ENCODE results near the gene LGSN.
"Not testable (repeated sequence)": the region's sequence is repeated elsewhere in the genome, so short reads cannot be mapped to it uniquely, and the experiment has no call there.

LGSN gene, protein sequence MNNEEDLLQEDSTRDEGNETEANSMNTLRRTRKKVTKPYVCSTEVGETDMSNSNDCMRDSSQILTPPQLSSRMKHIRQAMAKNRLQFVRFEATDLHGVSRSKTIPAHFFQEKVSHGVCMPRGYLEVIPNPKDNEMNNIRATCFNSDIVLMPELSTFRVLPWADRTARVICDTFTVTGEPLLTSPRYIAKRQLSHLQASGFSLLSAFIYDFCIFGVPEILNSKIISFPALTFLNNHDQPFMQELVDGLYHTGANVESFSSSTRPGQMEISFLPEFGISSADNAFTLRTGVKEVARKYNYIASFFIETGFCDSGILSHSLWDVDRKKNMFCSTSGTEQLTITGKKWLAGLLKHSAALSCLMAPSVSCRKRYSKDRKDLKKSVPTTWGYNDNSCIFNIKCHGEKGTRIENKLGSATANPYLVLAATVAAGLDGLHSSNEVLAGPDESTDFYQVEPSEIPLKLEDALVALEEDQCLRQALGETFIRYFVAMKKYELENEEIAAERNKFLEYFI

DNA sequence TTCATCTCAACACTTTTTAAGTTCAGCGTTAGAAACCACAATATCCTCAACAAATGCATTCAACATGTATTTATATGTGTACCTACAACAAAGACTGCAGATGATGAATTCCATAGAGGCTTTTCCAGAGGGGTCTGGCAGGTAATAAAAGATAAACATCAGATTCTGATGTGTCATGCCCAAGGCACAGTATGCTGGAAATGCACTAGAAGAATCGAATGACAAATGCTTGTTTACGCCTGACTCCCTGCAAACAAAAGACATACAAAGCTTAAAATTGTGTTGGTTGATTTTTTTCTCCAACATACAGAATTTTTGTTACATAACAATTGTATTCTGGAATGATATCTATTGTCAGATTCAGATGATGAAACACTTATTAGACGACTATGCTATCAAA, at the start of gene LGSN:
Gene LGSN (minus strand): TSS at position 45 of the 400 bp plus-strand sequence. CDS start 40 bp downstream, at position 5.
- DNase-seq = no peak

DNA sequence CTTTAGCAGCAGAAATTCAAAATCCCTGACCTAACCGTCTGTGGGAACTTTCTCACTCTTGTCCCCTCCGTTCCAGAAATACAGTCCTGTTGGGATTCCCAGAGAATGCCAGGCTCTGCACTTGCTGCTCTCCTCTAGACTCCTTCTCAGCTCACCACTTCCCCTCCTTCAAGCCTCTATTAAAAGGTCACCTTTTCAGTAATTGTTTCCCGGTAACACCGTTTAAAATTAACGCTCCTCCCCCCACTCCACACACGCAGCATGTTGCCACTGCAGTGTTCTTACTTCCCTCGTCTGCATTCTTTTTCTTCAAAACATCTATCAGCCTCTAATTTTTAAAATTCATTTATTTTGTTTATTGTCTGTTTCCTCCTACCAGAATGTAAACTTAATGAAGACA, 48.6 kb upstream of the LGSN start:
- DNase-seq = no peak

DNA sequence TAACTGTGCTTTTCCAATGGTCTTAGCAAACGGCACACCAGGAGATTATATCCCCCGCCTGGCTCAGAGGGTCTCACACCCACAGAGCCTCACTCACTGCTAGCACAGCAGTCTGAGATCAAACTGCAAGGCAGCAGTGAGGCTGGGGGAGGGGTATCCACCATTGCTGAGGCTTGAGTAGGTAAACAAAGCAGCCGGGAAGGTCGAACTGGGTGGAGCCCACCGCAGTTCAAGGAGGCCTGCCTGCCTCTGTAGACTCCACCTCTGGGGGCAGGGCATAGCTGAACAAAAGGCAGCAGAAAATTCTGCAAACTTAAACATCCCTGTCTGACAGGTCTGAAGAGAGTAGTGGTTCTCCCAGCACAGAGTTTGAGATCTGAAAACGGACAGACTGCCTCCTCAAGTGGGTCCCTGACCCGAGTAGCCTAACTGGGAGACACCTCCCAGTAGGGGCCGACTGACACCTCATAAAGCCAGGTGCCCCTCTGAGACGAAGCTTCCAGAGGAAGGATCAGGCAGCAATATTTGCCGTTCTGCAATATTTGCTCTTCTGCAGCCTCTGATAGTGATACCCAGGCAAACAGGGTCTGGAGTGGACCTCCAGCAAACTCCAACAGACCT, 42.8 kb upstream of the LGSN start:
- DNase-seq = not testable (repeated sequence)

DNA sequence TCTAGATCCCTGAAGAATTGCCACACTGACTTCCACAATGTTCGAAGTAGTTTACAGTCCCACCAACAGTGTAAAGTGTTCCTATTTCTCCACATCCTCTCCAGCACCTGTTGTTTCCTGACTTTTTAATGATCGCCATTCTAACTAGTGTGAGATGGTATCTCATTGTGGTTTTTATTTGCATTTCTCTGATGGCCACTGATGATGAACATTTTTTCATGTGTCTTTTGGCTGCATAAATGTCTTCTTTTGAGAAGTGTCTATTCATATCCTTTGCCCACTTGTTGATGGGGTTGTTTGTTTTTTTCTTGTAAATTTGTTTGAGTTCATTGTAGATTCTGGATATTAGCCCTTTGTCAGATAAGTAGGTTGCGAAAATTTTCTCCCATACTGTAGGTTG, 37.6 kb upstream of the LGSN start:
- not testable (repeated sequence) for DNase-seq

DNA sequence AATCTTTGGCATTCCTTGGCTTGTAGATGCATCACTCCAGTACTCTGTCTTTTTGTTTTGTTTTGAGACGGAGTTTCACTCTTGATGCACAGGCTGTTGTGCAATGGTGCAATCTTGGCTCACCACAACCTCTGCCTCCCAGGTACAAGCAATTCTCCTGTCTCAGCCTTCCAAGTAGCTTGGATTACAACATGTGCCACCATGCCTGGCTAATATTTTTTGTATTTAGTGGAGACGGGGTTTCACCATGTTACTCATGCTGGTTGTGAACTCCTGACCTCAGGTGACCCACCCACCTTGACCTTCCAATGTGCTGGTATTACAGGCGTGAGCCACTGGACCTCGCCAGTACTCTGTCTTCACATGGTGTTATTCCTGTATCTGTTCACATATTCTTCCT, 35.8 kb upstream of the LGSN start:
- DNase-seq = no peak

DNA sequence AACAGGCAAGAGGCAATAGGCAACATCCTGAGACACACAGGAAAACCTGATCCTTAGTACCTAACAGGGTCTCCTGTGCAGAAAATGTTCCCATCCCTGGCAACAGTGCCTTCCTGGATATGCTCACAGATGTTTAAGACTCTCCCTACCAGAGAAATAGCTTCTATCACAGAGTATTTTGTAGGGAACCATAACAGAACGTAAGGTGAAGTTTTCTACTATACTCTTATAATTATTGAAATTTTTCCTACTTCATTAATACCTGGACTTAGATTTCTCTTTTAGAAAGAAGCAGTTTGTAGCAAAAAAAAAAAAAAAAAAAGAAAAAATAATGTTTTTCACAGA, 33.5 kb upstream of the LGSN start:
- no peak for DNase-seq

DNA sequence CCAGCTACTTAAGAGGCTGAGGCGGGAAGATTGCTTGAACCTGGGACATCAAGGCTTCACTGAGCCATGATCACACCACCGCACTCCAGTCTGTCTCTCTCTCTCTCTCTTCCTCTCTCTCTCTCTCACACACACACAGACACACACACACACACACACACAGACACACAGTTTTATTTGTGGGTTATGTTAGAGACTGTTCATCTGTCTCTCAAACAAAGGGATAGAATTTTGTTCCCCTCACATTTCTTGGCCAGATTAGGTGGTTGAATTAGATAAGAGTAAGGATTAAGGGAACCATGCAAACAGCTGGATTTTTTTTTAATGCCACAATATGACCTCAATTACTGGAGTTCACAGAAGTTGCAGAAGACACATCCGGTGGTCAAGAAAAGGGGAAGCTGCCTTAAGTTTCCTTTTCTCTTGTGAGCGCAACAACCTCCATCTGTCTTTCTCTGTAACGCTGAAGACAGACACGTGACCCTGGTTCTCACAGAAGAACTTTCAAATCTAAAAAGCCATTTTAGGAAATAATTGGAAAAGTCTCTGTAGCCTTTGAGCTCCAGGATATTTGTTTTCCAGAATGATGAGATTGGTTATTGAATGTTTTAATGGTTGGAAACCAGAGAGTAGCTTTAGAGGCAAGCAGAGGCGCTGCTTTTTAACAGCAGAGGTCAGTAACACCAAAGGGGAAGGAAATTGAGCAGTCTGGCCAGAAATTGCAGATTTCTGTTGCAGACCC, 32.9 kb upstream of the LGSN start:
- DNase-seq = peak; percentile 47

DNA sequence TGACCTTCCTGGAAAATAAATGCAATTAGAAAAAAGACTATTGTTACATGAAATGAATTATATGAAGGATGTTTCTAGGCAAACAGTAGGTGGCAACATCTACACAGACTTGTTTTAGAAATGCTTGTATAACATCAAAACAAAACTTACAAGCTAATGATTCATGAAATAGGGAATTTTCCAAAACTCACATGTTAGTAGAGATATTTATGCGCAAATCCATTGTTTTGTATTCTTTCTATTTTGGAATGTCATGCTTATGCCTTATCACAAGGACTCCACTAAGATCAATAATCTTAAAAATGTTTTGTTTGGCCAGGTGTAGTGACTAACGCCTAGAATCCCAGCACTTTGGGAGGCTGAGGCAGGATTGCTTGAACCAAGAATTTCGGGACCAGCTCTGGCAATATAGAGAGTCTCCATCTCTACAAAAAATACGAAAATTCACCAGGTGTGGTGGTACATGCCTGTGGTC, 32.3 kb upstream of the LGSN start:
- no peak for DNase-seq

DNA sequence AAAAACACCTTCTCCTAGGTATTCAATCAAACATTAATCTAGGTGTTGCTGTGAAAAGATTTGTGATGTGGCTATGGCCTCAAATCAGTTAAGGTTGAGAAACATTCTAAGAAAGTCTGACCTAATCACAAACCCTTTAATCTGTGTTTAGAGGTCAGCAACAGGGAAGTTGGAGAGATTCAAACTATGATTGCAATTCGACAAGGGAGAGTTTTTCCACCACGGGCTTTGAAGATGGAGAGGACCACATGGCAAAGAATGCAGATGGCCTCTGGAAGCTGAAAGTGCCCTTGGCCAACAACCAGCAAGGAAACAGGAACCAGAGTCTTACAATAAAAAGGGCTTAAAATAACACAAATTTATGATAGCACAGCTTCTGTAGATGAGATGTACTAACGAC, 29.6 kb upstream of the LGSN start:
- DNase-seq = no peak

DNA sequence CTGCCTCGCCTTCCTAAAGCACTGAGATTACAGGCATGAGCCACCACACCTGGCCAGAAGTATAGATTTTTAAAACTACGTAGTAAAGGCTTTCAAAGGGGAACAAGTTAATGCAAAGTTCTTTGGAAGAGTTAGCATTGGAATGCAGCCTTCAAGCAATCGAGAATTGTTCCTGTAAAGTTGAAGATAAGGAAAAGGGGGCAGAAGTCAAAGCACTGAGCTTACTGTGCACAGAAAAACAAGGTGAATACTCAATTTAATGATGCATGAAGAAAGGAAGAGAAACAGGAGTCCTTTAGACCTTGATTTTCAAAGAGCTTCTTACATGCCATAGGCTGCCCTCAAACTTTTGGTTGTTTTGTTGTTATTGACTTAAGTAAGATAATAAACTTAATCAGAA, 29.1 kb upstream of the LGSN start:
- DNase-seq = no peak

DNA sequence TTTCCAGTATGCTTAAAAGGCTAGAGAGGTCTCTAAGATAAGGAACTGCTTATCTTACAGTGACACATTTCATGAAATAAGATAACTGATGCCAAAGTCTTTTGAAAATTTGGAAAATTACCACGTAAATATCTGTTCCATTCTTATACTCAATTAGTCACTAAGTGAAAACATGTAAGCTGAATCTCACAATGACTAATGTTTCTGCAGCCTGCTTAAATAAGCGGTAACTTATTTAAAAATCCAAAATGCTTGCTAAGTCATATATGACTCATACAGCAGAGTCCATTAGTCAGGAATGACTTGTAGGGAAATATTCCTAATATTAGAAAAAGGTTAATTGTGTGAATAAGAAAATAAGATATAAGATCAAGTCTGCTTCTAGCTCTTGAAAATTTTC, 27.8 kb upstream of the LGSN start:
- DNase-seq = no peak

DNA sequence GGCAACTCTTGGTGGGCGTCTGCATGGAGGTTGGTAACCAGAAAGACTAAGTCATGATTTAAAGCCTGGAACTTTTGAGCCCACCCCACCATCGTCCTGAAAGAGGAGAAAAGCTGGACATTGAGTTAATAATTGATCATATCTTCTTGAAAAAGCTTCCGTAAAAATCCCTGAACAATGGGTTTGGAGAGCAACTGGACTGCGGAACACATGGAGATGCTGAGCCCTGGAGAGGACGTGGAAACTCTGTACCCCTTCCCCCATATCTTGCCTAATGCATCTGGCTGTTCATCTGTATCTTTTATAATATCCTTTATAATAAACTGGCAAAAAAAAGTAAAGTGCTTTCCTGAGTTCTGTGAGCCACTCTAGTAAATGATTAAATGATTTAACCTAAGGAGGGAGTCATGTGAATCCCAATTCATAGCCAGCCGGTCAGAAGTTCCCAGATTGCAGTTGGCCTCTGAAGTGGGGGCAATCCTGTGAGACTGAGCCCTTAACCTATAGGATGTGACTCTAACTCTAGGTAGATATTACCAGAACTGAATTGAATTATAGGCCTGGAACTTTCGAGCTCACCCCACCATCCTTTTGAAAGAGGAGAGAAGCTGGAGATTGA, 26.5 kb upstream of the LGSN start:
- no peak for DNase-seq

DNA sequence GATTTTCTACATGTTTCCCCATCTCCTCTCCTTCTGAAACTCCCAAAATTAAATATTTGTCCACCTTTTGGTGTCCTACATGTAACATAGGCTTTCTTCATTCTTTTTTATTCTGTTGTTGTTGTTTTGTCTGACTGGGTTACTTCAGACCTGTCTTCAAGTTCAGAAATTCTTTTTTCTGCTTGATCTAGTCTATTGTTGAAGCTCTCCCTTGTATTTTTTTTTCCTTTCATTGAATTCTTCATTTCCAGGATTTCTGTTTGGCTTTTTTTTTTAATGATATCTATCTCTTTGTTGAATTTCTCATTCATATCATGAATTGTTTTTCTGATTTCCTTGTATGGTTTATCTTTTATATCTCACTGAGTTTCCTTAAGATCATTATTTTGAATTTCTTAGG, 20.6 kb upstream of the LGSN start:
- no peak for DNase-seq

DNA sequence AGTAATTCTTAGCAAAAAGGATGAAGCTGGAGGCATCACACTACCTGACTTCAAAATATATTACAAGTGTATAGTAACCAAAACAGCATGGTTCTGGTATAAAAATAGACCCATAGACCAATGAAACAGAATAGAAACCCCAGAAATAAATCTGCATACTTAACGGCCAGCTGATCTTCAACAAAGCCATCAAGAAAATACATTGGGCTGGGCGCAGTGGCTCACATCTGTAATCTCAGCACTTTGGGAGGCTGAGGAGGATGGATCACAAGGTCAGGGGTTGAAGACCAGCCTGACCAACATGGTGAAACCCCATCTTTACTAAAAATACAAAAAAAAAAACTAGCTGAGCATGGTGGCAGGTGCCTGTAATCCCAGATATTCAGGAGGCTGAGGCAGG, 14.9 kb upstream of the LGSN start:
- not testable (repeated sequence) for DNase-seq

DNA sequence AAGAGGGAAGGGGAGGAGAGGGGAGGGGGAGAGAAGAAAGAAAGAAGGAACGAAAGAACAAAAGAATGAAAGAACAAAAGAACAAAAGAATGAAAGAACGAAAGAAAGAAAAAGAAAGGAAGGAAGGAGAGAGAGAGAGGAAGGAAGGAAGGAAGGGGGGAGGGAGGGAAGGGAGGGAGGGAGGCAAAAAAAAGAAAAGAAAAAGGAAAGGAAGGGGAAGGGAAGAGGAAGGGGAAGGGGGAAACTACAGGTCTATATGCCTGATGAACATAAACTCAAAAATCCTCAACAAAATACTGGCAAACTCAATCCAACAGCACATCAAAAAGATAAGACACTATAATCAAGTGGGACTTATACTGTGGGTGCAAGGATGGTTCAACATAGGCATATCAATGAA, 13.7 kb upstream of the LGSN start:
- DNase-seq = no peak

DNA sequence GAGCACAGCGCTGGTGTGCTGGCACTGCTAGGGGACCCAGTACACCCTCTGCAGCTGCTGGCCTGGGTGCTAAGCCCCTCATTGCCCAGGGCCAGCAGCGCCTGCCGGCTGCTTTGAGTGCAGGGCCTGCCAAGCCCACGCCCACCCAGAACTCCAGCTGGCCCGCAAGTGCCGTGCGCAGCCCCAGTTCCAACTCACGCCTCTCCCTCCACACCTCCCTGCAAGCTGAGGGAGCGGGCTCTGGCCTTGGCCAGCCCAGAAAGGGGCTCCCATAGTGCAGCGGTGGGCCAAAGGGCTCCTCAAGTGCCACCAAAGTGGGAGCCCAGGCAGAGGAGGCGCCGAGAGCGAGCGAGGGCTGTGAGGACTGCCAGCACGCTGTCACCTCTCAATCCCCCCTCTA, 6.8 kb upstream of the LGSN start:
- DNase-seq = not testable (repeated sequence)

DNA sequence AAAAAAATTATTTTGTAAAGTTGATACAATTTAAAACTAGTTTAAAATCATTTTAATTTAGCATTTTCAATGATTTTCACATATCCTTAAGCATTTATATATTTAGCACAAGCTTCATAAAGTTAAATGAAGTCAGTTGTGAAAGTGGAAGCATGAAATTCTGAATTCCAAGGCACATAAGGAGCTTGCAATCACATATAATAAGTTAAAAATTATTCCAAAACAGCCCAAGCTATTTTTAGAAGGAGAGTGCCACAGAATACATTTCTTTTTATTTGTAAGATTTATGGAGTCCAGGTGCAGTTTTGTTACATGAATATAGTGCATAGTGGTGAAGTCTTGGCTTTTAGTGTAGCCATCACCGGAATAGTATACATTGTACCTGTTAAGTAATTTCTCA, 3.2 kb upstream of the LGSN start:
- no peak for DNase-seq

DNA sequence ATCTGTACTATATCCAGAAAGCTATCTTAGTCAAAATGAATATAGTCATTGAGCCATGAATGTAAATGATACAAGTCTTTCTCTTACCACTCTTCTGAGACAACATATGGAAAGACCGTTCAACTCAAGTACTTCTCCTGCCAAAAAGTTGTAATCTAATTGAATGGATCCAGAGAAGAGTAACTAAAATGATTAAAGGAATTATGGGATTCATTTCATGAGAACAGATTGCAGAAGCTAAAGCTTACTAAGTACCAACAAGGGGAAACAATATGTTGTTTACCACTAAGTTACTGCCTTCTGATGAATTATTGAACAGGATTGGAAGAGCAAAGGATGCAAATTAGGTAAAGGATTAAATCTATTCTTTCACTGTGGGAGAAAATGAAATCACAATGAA, 2.0 kb upstream of the LGSN start:
- no peak for DNase-seq

DNA sequence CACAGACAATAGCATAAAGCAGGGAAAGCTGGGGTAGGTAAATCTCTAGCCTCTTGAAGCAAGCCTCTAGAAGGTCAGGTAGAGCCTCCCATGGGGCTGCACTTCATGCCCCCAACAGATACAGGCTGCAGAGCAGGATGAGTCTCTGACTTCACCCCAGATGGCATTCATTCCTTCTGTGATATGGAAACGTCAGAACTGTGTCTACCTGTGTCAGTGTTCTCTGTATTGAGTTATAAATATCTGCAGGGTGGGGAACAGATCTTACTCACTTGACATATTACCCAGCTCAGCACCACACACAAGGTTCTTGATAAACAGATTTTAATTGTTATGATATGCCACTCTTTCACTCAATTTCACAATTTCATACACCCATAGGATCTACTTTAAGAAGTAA, 2.1 kb downstream of the LGSN start:
- DNase-seq = no peak

DNA sequence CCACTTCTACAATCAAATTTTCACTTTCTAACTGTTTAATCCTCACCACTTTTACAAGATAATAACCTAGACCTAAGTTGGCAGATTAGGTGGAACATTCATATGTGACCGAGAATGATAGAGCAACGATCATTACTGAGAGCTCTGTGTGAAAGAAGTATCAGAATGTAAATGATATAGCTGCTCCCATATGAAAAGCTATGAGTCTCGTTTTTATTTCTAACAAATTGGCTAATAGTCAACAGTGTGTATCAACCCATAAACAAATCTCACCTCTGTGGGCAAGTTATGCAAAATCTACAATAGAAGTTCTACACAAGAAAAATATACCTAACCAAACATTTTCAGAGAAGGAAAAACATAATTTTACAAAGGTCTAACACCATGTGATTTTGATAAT, 3.7 kb downstream of the LGSN start:
- no peak for DNase-seq

DNA sequence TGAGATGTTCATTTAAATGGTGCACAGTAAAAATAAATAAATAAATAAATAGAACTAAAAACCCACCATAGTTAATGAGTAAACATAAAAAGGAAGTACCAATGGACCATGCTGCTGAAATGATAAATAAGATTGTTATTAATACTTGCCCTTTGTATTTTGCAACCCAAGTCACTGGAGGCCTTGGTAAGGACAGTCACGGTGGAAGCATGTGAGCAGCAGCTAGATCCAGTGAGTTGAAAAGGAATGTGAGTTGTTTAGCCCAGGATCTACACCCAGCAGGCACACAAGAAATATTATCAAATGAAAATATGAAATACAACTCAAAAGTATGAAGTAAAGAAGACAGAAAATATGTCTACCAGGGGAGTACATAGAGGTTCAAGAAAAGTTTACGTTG, 6.7 kb downstream of the LGSN start:
- DNase-seq = no peak

DNA sequence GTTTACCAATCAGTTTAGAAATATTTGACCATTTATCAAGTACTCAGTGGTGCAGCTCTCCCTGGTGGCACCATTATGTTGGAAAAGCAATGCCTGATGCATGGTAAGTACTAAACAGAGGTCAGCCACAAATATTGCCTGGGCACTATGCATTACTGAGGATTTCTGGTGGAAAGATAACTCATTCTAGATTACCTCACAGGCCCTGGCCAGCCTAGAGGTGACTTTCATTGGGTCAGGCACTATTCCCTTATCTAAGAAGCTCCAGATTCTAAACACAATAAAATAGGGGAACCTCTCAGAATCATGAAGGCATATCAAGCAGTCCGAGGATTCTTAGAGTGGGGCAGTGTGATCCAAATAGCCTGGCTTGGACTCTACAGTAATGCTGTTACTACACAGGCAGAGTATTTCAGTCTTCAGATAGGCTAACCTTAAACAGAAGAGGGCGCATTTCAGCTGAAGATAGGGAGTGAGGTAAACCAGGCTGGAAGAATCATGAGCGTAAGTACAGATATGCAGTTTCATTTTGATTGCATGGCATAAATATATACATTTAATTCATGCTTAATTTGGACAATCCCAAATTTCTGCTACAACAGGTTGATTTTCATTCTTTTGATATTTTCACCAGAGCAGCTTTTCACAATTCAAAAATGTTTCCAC, 12.1 kb downstream of the LGSN start:
- DNase-seq = no peak

DNA sequence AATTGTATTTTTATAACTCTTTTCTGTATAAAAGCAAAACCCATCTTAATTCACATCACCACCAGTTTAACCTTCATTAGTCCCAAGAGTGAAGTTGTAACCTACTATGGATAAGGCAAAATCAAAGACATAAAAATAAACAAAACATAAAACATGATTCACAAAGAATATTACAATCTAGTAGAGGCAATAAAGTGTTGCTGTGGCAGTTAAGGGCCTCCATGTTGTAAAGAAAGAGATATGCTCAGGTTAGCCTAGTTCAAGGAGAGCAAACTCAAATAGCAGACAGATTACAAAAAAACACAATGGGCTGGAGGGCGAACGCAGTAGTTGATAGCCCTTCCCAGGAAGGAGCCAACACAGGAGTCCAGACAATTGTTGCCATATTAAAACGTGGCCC, 13.4 kb downstream of the LGSN start:
- DNase-seq = no peak
